Measurements from ENCODE around the gene SLC37A2. TPM values are rescaled to one million over a fixed set of nuclear protein-coding genes. Genes with fewer than 3 reads are reported as not detected.

Gene SLC37A2
- total RNA-seq, 4 donors from 2014 or later = 0.75 to 2.1 (median 1.5) TPM

DNA sequence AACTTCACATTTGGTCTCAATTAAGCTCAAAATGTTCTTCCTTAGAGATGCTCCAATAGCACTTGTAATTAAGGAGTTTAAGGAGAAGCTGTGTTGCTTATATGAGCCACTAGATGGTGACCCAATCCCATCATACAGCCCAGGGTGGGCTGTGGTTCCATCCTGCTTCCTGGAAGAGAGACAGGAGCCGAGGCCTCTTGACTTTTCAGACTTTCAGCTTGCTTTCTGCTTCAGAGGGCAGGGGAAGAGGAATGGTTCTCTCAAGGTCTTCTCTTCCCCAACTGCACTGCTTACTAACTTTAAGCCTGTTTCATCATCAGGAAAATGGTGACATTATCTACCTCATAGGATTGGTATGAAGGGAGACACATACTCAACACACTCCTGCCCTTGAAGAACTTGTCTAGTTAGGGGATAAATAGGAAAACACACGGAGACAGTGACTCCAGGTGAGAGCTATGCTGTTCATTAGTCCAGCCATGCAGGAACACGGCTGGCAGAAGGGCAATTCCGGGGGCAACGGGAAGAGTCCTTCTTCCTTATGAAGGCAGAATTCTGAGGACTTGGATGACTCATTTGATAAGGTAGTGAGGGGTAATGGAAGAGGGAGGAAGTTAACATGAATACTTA is 28.3 kb downstream of the SLC37A2 start:
- in situ Hi-C loops (cut with MboI; ENCODE audit: low sequenced_read_pairs in 4 of 4) = no loop called here
- ATAC-seq (peak; percentile 52 to 80), DNase-seq (no peak)
- Histone ChIP-seq H3K4me1 (peaks cover 0 to 6% of the 10 kb centered on the region in 2 donors), H3K27me3 (no peaks in the 10 kb centered on the region), H3K9me3 (no peaks in the 10 kb centered on the region), H3K27ac (no peak overlapping the region), H3K4me3 (no peak overlapping the region), H3K36me3 (peaks cover 0 to 4% of the 10 kb centered on the region in 2 donors)
- intact Hi-C loops (cut with DNase I; ENCODE audit: low total_unique reads) = no loop called here
- TF ChIP-seq, protein P1, sequence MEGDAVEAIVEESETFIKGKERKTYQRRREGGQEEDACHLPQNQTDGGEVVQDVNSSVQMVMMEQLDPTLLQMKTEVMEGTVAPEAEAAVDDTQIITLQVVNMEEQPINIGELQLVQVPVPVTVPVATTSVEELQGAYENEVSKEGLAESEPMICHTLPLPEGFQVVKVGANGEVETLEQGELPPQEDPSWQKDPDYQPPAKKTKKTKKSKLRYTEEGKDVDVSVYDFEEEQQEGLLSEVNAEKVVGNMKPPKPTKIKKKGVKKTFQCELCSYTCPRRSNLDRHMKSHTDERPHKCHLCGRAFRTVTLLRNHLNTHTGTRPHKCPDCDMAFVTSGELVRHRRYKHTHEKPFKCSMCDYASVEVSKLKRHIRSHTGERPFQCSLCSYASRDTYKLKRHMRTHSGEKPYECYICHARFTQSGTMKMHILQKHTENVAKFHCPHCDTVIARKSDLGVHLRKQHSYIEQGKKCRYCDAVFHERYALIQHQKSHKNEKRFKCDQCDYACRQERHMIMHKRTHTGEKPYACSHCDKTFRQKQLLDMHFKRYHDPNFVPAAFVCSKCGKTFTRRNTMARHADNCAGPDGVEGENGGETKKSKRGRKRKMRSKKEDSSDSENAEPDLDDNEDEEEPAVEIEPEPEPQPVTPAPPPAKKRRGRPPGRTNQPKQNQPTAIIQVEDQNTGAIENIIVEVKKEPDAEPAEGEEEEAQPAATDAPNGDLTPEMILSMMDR (IDR thresholded peaks at IDR 0.05 in 4 of 5, conservative IDR thresholded peaks at IDR 0.05 in 1 of 5) = peak; percentile 42 to 62 (median 48)
- no peak for TF ChIP-seq POLR2A (IDR thresholded peaks at IDR 0.05)

DNA sequence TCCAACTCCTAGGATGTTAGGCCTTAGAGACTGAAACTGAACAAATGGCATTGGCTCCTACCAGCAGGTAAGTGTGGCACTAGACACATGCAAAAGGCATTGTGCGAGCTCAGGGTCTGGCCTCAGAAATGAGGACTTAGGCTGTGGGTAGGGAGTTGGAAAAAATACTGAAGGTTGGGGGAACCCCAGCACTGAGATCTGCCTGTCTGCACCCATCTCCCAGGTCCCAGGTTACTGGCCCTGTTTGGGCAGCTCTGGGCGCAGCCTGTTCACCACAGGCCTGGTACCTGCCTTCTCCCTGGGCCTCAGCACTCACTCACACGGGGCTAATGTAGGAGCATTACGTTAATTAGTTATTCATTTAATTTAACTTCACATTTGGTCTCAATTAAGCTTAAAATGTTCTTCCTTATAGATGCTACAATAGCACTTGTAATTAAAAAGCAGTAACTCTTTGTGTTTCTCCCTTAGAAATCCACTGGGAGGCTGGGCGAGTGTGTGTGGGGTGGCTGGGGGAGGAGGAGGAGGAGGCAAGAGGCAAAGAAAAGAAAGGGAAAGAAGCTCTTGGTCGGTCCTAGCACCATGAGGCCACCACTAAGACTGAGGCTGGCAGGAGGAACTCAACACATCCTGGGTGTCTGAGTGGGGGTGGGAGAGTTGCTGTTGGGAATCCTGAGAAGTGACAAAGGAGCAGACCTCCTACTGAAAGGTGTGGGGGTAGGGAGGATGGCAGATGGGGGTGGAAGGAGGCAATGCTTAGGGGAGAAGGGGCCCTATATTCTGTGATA is 29.0 kb downstream of the SLC37A2 start:
- ATAC-seq (no peak), DNase-seq (no peak)
- Histone ChIP-seq H3K27me3 (no peaks in the 10 kb centered on the region), H3K36me3 (peaks cover 0 to 11% of the 10 kb centered on the region in 2 donors), H3K27ac (no peak overlapping the region), H3K4me1 (peaks cover 0 to 6% of the 10 kb centered on the region in 2 donors), H3K4me3 (no peak overlapping the region), H3K9me3 (no peaks in the 10 kb centered on the region)
- in situ Hi-C loops (cut with MboI; ENCODE audit: low sequenced_read_pairs in 4 of 4) = no loop called here
- TF ChIP-seq, protein P1 (IDR thresholded peaks at IDR 0.05 in 4 of 5, conservative IDR thresholded peaks at IDR 0.05 in 1 of 5) = no peak
- intact Hi-C loops (cut with DNase I; ENCODE audit: low total_unique reads) = no loop called here

DNA sequence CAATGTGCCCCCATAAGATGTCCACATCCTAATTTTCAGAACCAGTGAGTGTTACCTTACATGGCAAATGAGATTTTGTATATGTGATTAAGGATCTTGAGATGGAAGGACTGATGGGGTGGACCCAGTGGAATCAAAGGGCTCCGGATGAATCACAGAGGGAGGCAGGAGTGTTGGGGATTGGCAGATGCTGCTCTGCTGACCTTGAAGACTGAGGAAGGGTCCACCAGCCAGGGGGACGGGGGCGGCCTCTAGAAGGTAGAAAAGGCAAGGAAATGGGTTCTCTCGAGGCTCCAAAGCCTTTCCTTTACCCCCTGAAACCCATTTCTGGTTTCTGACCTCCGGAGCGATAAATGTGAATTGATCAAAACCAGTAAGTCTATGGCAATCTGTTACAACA is 29.6 kb downstream of the SLC37A2 start:
- Histone ChIP-seq H3K4me1 (peaks cover 0 to 6% of the 10 kb centered on the region in 2 donors), H3K27me3 (no peaks in the 10 kb centered on the region), H3K9me3 (no peaks in the 10 kb centered on the region), H3K36me3 (peaks cover 0 to 17% of the 10 kb centered on the region in 2 donors), H3K27ac (no peak overlapping the region), H3K4me3 (no peak overlapping the region)
- in situ Hi-C loops (cut with MboI; ENCODE audit: low sequenced_read_pairs in 4 of 4) (no loop called here), intact Hi-C loops (cut with DNase I; ENCODE audit: low total_unique reads) (no loop called here)
- ATAC-seq (no peak), DNase-seq (no peak)
- TF ChIP-seq, protein P1 (IDR thresholded peaks at IDR 0.05 in 4 of 5, conservative IDR thresholded peaks at IDR 0.05 in 1 of 5) = no peak
- TF ChIP-seq POLR2A (IDR thresholded peaks at IDR 0.05) = no peak

DNA sequence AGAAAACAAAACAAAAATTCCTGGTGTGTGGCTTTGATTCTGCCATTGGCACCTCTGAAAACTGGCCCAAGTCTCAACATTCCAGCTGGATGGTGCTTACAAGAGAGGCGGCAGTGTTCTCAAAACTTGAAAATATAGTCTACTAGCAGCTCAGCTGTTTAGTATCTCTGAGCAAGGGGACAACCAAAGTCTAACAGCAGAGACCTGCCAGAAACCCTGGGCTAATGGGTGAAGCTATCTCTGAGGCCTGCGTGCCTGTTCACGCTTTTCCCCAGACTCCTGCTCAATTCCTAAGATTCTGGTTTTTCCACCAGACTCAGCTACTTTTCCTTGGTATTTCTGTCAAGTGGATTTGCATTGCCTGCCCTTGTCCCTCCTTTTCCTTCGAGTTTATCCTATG is 30.4 kb downstream of the SLC37A2 start:
- Histone ChIP-seq H3K27me3 (no peaks in the 10 kb centered on the region), H3K4me1 (peaks cover 0 to 6% of the 10 kb centered on the region in 2 donors), H3K4me3 (no peak overlapping the region), H3K9me3 (no peaks in the 10 kb centered on the region), H3K27ac (no peak overlapping the region), H3K36me3 (peaks cover 0 to 19% of the 10 kb centered on the region in 2 donors)
- no peak for DNase-seq
- ATAC-seq = no peak
- intact Hi-C loops (cut with DNase I; ENCODE audit: low total_unique reads) = no loop called here
- in situ Hi-C loops (cut with MboI; ENCODE audit: low sequenced_read_pairs in 4 of 4) = no loop called here
- TF ChIP-seq, protein P1 (IDR thresholded peaks at IDR 0.05 in 4 of 5, conservative IDR thresholded peaks at IDR 0.05 in 1 of 5) = no peak
- no peak for TF ChIP-seq POLR2A (IDR thresholded peaks at IDR 0.05)

Measured in gastrocnemius medialis (tissue), 4 donors.